CD4-positive, alpha-beta T cell treated with Interleukin-2 at 100 ng/mL for 4 hours (primary cell): ENCODE results near the gene TEX261.
A peak's percentile ranks its signal among the peaks of the same experiment; 100 is the strongest.

Source experiments
- DNase-seq: peaks from one replicate; pipeline ENCODE4 v3.0.0-alpha.2; 2020; ENCODE audit warnings: low spot score

TEX261 gene

DNA sequence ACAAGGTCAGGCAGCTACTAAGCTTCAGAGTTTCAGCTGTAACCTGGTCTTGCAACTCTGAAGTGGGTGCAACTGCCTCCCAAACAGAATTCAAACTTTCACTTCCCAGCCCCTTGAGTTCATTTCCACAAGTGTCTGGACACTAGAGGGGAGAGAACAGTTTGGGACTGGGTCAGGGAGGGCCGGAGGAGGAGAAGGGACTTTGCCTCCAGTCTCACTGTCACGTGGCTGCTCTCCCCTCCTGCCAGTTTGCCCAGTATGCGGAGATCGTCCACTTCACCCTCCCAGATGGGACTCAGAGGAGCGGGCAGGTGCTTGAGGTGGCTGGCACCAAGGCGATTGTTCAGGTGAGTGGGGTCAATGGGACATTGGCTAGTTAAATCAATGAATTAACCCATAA, 36.9 kb downstream of the TEX261 start:
- no peak for DNase-seq

DNA sequence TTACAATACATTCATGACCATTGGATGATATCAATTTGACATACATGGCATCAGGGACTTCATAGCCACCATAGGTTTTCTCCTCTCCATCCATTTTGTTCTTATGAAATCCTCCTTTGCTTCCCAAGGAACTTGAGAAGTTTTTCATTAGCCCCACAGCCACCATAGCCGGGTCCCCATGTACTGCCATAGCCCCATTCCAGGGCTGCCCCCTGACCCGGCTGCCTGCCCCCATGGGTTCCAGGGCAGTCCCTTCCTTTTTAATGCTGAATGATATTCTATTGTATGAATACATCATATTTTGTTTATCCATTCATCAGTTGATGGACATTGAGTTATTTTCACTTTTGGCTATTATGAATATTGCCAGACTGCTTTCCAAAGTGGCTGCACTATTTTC, 38.5 kb downstream of the TEX261 start:
- DNase-seq, result no peak

DNA sequence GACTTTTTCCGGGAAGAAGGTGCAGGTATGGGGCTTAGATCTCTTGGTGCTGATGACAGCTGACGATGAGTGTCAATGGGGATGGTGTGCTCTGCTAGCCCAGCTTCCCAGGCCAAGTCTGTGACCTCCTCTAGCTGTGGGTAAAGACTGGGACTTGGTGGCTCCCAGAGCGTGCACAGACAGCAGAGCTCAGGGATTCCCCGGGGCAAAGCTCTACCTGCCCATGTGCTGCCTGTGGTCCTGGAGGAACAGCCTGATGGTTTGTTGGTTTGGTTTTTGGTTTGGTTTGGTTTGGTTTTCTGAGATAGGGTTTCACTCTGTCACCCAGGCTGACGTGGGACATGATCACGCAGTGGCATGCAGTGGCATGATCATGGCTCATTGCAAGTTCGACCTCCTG, 39.8 kb downstream of the TEX261 start:
- DNase-seq, result no peak

DNA sequence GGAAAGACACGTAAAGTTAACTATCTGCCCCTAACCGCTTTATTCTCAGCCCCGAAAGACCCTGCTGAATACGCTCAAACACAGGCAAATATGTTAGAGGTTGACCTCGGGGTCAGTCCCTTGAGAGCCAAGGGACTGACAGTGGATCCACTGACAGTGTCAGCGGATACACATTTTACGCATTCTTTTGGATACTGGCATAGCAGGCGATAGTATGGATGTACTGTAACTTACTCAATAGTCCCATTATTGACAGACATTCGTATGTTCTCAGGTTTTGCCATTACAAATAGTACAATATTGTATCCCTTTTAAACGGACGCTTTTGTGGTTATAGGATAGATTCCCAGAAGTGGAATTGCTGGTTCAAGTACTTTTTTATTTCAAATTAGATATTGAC, 45.6 kb downstream of the TEX261 start:
- DNase-seq, result no peak

DNA sequence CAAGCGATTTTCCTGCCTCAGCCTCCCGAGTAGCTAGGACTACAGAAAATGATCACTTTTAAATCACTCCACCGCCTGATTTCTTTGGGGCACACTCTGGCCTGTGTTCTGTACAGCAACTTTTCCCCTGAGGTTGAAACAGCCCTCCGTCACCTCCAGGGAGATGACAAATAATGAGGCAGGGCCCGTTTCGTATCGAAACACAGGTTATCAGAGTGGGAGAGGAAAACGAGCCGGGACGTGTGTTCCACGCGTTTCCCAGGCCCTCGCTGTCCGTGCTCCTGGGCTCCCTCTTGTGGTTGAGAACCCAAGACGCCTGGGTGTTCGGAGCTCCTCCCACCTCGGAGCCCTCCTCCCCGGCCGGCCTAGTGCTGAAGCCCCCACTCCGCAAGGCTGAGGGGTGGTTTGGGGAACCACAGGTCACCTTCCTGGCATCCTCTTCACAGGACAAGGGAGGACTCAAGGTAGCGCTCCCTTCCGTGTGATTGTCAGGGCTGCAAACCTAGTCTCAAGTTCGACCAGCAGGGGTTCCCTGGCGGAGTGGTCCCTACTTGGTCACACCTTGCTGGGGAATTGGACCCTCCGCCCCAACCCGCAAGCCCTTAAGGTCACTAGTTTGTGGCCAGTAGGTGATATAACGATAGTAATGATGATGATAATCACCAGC, 46.2 kb downstream of the TEX261 start:
- peak; percentile 76 for DNase-seq

DNA sequence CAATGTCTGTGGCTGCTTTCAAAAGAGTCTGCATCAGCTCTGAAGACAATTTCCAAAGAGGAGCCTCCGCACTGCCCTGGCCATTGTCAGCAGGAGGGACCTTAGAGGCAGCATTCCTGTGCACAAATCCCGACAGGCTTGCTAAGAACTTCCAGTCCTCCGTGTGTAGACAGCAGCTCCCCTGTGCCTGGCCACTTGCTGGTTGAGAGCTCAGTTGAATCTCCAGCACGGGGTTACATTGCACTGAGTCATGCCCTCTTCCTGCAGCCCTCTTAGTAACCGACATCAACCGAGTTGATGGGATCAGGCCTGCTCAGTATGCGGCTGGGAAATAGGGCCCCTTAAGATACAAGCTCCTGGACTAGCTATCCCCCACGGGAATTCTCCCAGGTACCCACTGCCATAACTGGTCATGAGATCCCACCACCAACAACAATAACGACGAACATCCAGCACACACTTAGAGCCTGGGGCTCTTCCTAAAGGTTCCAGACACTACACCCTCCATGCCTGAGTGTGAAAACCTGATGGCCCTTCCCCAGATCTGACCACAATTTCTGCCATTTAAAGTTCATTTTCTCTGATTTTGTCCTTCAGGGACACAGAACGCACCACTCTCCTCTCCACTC, 47.0 kb downstream of the TEX261 start:
- DNase-seq, result no peak

DNA sequence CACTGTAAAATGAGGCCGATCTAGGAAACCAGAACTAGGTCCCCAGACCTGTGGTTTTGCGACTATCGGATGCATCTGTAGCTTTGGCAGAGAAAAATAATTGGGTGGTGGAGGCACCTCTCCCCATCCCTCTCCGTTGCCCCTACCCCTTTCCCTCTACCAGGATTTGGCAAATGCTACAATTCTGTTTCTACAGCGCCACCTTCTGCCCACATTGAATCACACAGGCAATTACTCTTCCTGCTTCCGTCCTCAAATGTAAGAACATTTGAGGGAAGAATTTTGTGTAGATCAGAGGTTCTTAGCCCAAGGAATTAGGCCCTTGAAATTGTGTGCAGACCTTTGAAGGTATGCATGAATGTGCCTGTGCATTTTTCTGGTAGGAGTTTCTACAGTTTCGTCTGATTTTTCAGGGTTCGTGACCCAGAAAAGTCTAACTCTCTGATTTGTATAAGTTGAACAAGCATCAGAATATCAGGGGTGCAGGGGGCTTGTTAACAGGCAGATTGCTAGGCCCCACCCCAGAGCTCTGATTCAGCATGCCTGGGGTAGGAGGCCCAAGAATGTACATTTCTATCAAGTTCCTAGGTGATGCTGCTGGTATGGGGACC, 47.7 kb downstream of the TEX261 start:
- DNase-seq, result peak; percentile 46

DNA sequence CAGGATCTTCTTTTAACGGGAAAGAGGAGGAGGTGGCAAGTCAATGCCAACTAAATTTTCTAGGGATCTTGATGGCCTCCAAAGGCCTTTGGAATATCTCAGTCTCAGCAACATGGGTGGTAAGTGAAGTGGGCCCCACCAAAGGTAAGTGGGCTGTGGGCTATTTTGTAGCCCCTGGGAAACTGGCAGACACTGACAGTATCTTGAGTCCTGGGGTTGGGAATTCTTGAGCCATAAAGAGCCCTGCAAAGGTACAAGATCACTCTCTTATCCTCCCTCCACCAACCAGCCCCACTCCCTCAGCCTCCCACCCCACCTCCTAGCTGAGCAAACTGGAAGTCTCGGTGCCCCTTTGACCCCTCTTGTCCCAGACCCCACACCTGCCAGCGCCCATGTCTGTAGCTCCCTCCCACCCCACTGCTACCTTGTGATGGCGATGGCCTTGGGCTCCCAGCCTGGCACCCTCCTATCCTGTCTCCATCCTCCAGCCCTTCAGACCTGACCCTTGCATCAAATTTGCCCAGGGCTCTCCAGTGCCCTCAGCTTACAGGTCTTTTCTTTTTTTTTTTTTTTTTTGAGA, 50.5 kb downstream of the TEX261 start:
- DNase-seq, result no peak

DNA sequence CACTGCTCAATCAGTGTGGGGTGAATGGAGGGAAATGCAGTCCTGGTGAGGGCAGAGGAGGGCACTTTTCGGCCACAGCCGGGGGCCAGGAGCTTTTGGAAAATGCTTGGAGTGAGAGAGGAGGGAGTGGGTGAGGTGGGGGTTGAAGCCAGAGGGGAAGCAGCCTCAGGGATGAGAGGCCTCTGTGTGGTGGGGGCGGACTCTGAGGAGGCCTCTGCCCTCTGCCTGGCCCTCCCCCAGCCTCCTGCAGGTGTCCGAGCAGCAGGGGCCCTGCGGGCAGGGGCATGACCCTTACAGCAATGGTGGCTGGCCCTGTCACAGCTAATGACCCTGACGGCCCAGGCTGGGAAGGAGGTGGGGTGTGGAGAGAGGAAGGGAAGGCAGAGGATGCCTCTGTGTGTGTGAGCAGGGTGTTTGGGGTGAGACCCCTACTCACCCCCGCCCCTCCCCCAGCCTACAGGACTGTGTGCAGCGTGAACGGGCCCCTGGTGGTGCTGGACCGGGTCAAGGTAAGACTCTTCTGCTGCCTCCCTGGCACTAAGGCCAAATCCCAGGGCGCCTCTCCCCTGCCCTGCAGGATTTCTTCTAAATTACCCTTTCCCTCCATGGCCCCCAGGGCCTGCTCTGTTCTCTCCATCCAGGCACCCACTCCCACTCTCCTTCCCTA, 51.3 kb downstream of the TEX261 start:
- DNase-seq, result no peak

DNA sequence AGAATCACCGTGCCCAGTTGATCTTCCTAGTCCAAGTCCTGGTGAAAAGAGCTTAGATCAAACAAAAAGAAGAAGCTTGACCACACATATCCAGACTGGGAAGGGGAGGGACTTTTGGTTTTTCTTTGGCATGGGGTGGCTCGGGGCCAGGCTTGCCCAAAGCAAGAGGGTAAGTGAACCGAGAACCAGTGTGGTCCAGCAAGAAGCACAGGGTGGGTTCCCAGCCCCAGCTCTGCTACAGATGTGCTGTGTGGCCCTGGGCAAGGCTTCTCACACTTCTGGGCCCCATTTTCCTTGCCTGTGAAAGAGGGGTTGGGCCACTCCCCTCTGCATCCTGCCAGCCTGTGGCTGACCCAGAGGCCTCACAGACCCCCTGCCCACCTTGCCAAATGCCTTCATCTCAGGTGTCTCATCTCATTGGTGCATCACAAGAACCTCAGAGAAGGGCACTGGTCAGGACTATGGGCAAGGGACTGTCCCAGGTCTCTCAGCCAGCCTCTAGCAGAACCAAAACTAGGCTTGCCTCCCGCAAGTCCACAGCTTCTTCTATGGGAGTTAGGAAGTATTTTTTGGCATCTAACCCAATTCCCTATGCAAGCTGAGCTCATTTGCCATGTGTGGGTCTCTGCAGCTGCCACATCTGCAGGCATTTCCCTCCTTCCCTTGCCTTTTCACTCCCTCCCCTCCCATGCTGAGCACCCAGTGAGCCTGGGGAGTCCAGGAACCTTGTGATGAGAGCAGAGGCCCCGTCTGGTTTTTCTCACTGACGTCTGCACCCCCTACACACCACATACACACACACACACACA, 52.1 kb downstream of the TEX261 start:
- no peak for DNase-seq

DNA sequence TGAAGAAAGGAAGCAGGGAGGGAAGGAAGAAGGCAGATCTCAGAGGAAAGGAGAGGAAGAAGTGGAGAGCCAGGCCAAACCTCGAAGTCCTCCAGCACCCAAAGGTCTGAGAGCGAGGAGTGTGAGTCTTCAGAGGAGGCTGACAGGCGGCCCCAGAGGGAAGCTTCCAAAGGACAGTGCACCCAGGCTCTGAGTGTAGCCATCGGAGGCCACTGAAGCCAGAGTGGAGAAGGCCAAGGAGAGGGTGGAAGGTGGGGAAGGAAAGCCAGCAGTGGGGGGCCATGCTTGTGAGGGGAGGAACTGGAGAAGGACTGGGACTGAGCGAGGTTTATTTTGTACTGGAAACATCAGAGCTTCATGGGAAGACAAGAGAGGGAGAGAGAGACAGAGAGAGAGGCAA, 53.0 kb downstream of the TEX261 start:
- no peak for DNase-seq

DNA sequence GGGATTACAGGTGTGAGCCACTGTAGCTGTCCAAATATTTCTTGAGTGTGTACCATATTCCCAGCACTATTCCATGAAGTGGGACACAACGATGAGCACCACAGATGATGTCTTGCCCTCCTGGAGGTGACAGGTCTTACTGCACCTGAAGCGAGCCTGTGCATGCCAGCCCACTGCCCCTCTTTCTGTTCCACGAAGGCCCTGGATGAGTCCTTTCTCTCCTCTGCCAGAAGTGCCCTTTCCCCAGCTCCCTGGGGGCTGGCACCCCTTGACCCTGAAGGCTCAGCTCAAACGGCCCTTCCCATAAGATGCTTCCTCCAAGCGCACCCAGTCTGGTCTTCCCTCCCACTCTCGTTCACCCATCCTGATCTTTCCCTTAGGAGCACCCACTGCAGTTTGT, 53.5 kb downstream of the TEX261 start:
- DNase-seq, result no peak

DNA sequence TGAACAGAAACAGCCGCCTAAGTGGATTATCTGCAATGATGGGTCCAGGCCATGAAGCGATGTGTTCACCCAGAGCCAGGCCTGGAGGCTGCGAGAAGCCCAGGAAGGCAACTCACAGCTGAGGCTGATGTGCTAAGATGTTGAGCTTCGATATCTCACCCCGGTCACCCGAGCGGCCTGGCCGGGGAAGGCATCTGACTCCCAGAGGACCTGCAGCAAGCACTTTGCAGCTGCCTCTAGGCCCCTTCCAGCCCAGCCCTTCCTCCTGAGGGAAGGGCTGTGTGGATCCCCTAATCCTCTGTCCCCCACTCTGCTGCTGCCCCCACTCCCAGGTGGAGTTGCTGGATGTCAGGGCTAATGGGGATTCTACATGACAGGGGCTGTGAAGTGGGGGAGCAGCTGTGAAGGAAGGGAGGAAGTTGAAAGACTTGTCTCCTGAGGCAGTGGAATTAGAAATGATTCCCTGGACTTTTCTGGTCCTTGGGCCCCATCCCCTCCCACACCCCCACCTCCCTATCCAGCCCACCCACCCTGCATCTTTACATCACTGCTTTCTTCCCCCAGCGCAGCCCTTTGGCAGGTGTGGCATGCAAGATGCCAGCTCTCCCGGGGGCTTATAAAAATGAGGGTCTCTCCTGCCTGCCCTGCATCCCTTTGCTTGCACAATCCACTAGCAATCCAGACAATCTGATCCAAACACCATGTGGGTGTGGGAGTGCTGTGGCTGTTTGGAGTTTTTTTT, 54.7 kb downstream of the TEX261 start:
- no peak for DNase-seq

DNA sequence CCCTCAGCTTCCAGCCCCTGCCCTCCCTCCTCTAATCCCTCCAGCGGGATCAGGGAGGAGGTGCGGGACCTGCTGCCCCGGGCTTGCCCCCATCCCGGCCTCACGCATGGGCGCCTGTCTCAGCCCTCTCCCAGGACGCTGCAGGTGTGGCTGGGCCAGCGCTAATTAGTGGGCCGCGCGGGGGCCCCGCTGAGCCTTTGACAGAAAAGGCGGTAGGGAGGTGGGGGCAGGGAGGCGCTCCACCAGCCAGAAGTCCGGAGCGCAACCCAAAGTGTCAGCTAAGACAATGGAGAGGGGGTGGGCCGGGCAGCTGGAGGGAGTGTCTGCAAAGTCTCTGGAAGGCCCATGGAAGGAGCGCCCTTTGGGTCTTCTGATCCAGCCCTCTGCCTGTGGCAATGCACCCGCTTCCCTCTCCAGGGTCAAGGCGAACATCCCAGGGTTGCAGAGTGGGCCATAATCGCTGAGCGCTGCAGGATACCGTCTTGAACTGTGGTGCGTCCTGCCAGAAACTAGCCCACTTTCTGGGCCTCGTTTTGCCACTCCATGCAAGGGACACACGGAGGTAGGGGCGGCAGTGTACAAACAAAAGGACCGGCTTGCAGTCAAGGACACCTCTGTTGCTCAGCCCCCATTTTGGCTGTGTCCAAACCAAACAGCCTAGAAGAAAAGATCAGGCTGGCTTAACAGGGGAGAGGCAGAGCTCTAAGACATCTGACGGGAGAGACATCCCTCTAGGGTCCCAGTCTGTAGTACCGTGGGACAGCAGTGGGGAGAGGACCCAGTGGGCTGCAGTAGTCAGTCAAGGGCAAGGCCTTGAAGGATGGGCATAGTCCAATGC, 55.5 kb downstream of the TEX261 start:
- DNase-seq, result no peak

DNA sequence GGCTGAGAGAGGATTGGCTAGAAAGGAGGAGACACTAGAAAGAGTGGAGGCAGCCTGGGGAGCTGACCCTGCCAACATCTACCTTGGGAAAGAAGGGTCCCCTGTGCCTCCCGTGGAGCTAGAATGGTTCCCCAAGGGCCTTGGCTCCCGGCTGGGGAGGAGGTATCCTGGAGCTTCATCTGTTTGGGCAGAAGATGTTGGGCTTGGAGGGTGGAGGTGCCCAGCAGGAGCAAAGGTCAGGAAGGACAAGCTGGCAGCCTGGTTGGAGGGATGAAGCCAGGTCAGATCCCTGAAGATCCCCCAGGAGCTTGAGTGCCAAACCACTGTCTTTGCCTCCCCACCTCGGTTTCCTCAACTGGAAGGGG, 56.1 kb downstream of the TEX261 start:
- no peak for DNase-seq

DNA sequence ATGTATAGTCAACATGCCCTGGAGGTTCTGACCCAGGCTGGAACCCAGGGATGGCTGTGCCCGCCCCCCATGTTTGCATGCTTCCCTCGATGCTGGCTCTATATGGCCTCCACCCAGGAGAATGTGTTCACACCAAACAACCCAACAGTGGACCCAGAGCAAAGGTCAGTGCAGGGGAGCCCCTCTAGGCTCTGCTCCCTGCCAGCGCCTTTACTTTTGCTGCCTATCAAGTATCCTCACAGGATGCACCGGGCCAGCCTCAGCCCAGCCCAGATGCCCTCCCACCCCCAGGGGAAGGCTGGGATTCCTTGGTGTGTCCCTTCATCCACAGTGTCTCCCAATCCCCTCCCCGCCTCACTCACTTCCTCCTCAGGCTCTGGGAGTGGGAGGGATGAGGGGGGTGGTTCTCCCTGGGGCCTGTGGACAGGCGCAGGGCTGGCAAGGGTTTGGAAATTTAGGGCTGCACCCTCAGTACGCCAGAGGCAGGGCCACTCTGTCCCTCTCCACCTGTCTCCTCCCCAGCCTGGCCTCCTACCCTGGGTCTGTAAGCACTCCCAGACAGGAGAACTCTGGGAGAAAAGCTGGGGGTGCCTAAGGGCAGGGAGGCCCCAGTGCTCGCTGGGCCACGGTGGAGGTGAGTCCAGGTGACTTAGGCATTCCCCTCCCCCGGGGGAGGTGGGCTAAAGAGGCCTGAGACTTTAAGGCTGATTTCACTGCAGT, 56.6 kb downstream of the TEX261 start:
- no peak for DNase-seq

DNA sequence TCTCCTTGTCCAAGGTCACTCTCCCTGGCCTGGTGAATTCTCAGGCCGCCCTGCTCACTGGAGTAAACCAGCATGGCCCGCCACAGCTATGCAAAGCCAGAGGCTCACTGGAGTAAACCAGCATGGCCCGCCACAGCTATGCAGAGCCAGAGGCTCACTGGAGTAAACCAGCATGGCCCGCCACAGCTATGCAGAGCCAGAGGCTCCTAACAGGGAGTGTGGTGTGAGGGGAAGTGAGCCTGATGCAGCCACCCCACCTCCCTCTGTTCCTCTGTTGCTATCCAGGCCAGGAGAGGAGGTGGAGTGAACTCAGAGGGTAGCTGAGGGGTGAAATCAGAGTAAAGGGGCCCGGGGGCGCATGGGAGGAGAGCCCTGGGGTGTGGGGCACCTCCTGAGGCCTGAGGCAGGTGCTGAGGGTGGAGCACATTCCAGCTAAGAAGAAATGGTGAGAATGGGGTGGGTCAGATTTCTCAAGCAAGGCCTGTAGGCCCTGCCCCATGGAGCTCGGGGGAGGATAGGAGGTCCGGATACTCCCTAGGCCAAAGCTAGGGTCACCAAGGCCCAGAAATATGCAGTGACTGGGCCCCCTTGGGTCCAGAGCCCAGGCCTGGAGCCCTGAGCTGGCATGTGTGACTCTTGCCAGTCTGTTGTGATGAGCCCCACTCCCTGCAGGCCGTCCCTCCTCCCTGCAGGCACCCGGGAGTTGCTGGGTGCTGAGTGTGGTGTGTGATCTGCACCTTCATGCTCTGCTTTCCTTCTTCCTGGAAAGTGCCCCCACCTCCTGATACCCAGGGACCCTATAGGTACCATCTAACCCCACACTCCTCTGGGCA, 57.5 kb downstream of the TEX261 start:
- no peak for DNase-seq

DNA sequence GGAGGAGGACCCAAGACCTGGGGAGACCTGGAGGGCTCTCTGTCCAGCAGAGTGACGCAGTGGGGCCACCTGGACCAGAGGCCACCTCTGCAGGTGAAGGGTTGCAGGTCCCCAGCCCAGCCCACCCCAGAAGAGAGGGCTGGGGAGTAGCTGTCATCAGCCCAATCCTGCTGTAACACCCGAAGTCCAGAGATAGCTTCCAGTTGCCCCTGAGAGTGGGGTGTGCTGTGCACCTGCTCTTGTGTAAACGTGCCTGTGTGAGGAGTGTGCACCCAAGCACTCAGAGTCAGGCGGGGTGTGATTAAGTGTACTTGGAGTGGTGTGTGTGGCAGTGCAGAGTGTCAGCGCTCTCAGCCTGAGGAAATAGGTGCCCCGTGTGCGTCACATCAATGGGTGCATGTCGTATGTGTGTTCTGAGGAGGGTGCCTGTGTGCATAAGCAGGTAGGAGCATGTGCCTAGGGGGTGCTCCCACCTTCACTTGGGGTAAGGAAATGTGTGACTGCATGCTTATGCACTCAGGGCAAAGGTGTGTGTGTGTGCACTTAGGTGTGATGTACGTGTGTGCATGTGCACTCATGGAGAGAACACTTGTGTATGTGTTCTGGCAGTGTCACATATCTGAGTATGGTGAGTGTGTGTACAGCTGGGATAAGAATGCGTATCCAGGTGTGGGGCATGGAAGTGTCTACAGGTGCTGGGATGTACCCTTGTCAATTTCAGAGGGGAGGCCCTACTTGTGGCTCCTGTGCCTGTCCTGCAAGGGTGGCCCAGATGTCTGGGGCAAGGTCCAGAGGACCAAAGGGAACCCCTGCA, 58.3 kb downstream of the TEX261 start:
- DNase-seq, result no peak
